HG02973 (cell line): ENCODE results near the gene GNG4.
"Not testable (repeated sequence)": the region's sequence is repeated elsewhere in the genome, so short reads cannot be mapped to it uniquely, and the experiment has no call there.

Experiments
- ATAC-seq: cut with Tn5 transposase; IDR thresholded peaks from one replicate; pipeline ENCODE4 v1.9.1; 2021; ENCODE audit warnings: moderate library complexity; ENCODE audit not compliant: unreplicated experiment

The GNG4 gene

DNA sequence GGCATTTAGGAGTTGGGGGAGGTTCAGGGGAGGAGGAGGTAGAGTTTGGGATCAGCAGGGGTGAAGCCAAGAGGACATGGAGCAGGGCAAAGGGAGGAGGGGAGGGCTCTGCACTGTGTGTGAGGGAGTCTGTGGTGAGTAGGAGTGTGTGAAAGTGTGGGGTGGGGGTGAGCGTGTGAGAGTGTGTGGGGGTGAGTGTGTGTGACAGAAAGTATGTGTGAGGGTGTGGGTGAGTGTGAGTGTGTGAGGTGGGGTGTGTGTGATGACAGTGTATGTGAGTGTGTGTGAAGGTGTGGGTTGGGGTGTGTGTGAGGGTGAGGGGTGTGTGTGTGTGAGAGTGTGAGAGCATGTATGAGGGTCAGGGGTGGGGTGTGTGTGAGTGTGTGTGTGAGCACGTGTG, 62.6 kb downstream of the GNG4 start:
- ATAC-seq: no peak

DNA sequence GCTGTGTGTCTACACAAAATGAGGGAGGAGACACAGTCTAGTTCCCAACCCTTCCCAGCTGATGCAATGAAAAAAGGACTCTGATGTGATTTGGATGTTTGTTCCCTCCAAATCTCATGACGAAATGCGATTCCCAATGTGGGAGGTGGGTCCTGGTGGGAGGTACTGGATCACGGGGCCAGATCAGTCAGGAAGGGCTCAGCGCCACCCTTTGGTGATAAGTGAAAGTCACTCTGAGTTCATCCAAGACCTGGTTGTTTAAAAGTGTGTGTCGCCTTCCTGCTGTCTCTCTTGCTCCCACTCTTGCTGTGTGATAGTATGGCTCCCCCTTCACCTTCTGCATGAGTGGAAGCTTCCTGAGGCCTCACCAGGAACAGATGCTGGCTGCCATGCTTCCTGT, 63.2 kb downstream of the GNG4 start:
- ATAC-seq: no peak

DNA sequence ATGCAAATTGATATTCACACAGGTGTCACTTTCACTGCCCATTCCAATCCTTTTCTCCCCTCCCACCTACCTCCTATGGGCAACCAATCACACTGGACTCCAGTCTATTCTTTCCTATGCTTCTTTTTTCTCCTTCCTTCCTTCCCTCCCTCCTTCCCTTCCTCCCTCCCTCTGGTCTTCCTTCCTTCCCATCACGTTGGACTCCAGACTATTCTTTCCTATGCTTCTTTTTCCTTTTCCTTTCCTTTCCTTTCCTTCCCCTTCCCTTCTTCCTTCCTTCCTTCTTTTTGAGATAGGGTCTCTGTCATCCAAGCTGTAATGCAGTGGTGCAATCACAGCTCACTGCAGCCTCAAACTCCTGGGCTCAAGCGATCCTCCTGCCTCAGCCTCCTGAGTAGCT, 64.6 kb downstream of the GNG4 start:
- ATAC-seq: no peak

DNA sequence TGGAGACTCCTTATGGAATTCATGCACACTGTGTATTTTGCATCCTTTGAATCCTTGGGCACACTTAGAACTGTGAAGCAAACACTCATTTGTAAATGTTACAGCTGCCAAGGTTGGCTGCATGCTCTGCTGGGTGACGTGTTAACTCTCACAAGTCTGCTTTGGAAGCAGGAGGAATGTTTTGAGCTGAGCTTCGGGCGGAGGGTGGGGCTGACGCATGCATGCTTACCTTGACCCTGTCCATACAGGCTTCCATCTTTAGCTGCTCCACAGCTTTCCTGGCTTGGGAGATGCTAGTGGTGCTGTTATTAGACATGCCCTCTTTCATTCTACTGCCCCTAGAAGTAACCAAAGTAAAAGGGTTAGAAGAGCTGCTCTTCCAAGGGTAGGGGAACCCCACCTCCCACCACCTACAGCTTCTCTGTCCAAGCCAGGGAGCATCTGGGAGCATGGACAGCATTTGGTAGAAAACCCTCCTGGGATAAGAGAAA, 66.0 kb downstream of the GNG4 start:
- ATAC-seq: no peak

DNA sequence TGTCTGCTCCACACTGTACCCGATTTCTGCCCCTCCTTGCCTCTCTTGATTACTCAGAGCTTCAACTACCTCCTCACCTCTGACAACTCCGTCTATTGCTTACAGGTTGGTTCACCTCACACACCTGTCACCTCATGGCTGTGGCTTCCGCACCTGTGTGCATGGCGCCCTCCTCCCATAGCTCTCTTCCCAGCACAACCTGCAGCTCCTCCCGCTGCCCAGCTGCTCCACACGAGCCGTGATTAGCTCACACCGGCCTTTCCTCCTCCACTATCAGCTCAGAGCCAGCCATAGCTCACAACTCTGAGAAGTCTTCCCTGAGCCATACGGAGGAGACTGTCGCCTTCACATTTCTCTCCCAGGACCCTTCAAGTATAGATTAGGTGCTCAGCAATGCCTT, 67.5 kb downstream of the GNG4 start:
- no peak for ATAC-seq

DNA sequence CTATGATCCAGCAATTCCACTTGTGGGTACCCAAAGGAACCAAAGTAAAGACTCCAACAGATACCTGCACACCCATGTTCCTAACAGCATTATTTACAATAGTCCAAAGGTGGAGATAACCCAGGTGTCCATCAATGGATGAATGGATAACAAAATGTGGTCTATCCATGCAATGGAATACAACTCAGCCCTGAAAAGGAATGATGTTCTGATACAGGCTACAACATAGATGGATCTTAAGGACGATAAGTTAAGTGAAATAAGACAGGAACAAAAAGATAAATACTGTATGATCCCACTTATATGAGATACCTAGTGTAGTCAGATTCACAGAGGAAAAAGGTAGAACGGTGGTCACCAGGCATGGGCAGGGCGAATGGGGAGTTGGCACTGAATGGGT, 69.7 kb downstream of the GNG4 start:
- ATAC-seq: no peak

DNA sequence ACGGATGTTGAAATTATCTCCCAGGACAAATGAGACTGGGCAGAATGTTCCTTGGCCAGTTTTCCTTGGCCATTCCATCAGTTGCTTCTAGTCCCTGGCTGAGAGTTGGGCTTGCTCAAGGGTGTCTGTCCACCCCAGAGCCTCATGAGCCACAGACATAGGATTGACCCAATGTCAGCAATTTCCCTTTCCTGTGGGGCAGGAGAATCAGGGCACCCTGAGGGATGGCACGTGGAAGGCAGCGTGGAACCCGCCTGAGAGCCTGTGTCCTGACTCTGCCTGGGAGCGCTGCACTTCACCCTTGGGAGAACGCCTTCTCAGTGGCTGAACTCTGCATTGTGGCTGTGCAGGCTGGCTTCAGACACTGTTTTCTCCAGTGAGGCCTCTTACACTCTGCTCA, 74.0 kb downstream of the GNG4 start:
- no peak for ATAC-seq

DNA sequence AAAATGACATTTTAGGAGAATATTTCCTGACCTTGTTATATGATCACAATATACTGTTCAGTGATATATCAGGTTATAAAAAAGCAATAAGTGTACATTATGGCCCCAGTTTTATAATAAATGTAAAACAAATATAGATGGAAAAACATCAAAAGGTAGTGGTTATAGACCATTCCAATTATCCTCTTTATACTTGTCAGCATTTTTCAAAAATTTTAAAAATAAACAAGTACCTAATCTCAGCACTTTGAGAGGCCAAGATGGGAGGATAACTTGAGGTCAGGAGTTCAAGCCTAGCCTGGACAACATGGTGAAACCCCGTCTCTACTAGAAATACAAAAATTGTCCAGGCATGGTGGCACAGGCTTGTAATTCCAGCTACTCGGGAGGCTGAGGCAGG, 75.7 kb downstream of the GNG4 start:
- no peak for ATAC-seq

DNA sequence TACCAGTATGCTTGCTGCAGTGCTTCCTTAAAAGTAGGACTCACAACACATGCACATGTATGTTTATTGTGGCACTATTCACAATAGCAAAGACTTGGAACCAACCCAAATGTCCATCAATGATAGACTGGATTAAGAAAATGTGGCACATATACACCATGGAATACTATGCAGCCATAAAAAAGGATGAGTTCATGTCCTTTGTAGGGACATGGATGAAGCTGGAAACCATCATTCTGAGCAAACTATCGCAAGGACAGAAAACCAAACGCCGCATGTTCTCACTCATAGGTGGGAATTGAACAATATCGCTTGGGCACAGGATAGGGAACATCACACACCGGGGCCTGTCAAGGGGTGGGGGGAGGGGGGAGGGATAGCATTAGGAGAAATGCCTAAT, 76.6 kb downstream of the GNG4 start:
- not testable (repeated sequence) for ATAC-seq

DNA sequence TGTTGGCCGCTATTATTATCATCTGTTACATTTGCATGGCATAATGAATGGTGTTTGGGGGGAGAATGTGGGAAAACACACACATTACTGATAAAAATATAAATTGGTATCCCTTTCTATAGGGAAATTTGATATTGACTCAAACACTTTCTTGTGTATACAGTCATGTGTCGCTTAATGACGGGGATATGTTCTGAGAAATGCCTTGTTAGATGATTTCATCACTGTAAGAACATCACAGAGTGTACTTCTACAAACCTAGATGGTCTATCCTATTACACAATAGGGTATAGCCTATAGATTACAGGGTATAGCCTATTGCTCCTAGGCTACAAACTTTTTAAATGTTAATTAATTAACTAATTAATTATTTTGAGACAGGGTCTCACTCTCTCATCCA, 78.1 kb downstream of the GNG4 start:
- ATAC-seq: no peak

DNA sequence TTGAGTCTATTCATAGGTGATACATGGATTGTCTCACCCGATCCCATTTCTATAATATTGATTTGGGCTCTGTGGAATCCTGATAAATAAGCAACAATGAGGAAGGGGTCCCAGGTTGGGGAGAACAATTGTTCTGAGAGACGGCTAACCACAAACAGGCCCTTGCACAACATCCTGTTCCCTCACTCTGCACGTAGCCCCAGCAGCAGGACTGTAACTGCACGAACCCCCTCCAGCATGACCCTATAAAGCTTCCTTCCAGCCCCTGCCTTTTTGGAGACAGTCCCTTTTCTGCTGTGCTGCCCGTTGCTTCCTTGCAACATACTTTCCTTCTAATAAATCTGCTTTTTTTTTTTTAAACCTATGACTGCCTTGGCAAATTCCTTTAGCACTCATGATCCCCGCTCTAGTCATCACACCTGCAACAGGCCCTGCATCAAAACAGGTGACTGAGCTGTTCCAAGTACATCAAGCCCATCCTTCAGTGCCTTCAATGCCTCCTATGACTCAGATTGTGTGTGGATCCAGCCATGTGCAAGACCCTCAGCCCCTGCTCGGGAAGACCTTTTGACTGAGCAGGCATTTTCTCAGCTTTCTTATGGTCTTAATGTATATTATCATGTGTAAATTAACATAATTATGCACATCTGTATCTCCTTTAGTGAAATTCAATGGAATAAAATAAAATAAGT, 81.6 kb downstream of the GNG4 start:
- ATAC-seq: no peak

DNA sequence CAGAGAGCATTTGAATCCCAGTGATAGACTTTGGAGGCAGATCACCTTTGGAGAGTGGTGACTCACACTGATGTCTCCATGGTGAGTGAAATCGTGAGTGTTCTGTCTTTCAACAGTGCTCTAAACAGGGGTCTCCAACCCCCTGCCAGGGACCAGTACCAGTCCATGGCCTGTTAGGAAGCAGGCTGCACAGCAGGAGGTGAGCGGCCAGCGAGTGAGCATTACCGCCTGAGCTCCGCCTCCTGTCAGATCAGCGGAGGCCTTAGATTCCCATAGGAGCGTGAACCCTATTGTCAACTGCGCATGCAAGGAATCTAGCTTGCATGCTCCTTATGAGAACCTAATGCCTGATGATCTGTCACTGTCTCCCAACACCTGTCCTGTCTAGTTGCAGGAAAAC, 83.5 kb downstream of the GNG4 start:
- no peak for ATAC-seq

DNA sequence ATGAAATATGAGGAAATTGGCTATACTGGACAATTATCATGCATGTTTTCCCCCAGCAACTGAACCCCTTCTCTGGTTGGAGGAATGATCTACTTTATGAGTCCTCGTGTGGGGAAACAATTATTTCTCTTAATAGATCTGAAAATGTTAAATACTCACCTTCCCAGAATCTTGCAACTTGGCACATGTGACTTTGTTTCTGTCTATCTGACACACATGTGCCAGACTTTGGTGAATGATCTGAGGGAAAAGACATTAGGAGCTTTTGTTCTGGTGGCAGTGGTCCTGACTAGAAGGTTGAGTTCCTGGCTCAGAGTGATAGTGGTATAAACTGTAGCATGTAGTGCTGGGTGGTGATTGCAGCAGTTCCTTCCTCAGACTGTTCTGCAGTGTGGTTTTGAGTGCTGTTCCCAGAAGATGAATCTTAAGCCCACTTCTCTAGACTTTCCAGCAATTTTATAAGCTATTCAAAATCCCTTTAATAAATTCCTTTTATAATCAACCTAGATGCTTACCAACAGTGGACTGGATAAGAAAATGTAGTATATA, 86.0 kb downstream of the GNG4 start:
- no peak for ATAC-seq

DNA sequence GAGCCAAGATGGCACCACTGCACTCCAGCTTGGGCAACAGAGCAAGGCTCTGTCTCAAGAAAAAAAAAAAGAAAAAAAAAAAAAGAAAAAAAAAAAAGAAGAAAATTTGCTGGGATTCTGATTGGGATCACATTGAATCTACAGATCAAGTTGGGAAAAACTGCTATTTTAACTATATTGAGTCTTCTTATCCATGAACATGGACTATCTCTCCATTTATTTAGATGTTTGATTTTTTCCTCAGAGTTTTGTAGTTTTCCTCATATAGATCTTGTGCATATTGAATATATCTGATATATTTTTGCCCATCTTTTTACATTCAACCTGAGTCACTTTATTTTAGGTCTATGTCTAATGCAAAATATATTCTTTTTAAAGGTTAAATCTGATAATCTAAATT, 87.0 kb downstream of the GNG4 start:
- ATAC-seq: no peak

DNA sequence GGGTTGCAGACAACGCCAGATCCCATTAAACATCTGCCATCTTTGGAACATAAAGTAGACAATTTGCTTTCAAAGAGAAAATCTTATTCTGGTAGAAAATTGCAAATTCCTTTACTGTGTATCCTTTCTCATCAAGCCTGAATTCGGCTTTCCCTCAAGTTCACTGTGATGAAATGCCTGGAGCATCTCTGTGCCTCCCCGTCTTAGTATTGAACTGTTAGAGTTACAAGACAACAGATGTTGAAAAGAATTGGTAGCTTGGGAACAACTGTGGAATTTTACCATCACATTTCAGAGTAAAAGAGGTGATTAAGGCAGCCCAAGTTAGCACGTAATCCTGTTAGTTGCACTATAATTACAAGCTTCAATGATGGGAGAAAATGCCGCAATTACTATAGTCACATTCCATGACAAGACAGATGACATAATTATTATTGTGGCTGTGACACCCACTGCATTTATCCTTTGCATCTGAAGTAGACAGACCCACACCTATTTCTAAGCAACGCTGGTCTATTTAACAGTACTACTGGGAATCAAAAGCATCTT, 90.9 kb downstream of the GNG4 start:
- no peak for ATAC-seq

DNA sequence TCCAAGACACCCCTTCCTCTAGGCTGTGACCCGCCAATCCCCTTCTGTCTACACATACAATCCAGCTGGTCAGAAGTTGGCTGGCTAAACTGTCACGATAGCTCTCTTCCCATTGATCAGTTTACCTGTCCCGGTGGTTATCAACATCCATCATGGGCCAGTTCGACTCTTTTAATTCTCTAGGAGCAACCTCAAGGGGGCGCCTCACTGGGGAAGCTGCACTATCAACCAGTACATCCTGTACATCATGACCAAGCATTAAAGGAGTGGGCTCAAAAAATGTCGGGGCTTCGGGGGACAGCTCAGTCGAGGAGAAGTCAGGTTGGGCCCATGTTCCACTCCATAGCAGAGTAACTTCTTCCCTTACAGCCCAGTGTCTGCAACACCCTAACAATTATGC, 92.1 kb downstream of the GNG4 start:
- ATAC-seq: no peak

DNA sequence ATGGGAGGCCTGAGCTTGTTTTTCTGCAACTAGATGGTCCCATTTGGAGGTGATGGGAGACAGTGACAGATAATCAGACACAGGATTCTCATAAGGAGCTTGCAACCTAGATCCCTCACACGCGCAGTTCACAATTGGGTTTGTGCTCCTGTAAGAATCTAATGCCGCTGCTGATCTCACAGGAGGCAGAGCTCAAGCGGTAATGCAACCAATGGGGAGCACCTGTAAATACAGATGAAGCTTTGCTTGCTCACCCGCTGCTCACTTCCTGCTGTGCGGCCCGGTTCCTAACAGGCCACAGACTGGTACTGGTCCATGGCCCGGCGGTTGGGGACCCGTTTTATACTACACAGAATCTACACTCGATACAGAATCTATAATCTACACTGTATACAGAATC, 92.8 kb downstream of the GNG4 start:
- ATAC-seq: no peak

DNA sequence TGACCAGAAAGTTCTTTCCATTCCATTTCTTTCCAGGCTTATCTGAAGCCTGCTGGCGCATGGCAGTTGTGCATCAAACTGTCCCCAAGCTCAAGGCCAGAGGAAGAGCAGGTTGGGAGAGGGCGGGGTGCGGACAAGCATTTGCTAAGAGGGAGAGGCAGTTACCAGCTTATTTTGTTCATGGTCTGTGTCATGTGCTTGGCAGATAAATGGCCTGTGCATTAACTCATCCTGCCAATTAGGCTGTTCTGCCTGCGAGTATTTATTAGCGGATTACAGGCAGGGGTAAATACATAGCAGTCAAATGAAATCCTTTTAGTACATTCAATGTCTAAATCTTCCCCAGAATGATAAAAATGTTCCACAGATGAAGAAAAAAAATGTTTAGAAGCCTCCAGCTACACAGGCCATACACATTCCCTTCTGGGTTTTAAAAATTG, 96.5 kb downstream of the GNG4 start:
- no peak for ATAC-seq

DNA sequence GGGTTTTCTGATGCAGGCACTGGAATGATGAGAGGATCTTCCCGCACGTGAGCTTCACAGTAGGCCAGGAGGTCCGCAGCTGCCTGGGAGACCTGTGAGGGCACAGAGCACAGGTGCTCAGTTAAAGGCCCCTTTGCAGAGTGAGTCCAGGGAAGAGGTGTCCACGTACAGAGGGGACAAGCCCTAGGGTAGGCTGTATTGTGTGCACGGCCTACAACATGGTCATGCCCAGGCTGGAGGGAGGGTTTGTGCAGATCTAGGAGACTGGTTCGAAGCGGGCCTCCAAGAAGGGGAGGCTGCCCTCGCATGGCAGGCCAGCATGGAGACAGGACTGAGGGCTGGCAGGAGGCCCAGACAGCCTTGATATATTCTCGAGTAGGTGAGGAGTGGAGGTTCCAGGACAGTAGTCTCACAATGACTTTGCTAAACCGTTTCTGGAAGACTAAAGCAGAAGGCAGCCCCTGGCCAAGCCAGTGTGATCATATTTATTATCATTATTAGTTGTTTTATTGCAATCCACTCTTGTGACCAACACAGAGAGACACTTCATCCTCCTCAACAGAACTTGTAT, 97.4 kb downstream of the GNG4 start:
- no peak for ATAC-seq

DNA sequence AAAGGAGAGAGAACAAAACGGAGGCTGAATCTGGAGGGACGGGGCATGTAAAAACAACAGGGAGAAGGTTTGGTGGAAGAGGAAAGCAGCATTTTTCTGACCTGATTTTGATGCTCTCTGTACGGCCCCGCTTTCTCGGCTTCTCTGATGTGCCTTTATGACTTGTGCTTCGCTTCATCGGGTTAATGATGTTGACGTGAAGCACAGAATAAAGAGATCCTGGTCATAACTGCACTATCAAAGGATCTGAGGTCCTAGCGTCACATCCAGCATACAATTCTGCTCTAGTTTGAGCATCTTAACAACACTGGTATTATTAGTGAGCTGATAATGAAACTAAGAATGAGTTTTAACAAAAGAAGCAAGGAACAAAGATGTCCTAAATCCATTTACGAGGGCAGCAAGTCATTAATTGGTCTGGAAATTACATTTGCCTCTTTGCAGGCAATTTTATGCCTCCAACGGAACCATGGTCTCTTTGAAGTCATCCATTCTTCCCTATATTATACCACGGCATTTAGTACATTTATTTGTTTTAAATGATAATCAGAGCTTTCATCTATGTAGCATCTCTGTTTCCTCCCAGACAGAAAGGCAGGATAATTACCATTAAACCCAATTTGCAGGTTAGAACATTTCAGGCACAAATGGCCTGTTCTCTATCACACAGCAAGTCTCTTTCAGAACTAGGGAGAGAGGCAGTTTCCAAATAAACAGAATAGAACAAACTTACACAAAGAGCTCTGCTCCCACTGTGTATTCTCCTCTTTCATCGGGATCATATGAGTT, 100.0 kb downstream of the GNG4 start:
- no peak for ATAC-seq

DNA sequence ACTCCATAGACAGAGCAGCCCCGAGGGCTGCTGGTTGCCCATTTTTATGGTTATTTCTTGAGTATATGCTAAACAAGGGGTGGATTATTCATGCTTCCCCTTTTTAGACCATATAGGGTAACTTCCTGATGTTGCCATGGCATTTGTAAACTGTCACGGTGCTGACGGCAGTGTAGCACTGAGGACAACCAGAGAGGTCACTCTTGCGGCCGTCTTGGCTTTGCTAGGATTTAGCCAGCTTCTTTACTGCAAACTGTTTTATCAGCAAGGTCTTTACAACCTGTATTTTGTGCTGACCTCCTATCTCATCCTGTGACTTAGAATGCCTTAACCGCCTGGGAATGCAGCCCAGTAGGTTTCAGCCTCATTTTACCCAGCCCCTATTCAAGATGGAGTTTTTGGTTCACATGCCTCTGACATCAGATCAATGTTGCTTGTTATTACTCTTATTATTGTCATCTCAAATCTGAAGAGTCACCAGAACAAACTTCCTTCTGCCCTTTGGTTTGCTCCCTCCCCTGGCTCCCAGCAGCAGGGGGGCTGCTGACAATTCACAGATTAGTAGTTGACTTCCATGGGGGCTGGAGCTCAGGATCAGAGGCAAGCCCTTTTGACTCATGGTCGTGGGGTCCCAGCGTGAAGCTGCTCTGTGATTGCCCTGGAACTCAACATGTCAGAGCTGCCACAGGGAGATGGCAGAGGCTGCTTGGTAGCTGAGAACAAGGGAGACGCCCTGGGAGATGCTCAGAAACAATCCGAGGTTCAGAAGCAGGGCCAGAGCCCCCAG, 103.0 kb downstream of the GNG4 start:
- ATAC-seq: not testable (repeated sequence)
